WTC11 (cell line): Measurements from ENCODE around the gene ABCB1.
"Not testable (repeated sequence)": the region's sequence is repeated elsewhere in the genome, so short reads cannot be mapped to it uniquely, and the experiment has no call there.

Experiments
- ARID4B ChIP-seq: sonication (generic); formaldehyde crosslinking; IDR thresholded peaks from 2 replicates; pipeline ENCODE4 v1.8.0; 2023; ENCODE audit warnings: missing genetic modification reagents, mild to moderate bottlenecking, borderline replicate concordance
- CTCF ChIP-seq: fragments of 200-600 bp; IDR thresholded peaks from 2 replicates; pipeline ENCODE4 v1.8.0; 2022; ENCODE audit warnings: antibody characterized with exemption
- EMX1 ChIP-seq: fragments of 250-450 bp; sonication (Bioruptor Pico); IDR thresholded peaks from 2 replicates; pipeline ENCODE4 v1.8.0; 2021; ENCODE audit warnings: mild to moderate bottlenecking
- GABPB1 ChIP-seq: sonication (generic); formaldehyde crosslinking; IDR thresholded peaks from 2 replicates; pipeline ENCODE4 v1.8.1; 2023; ENCODE audit warnings: mild to moderate bottlenecking, missing genetic modification reagents
- IRF2 ChIP-seq: sonication (generic); formaldehyde crosslinking; IDR thresholded peaks from 2 replicates; pipeline ENCODE4 v1.8.0; 2022; ENCODE audit warnings: low read depth, missing genetic modification reagents, borderline replicate concordance
- JUN ChIP-seq: sonication (generic); formaldehyde crosslinking; IDR thresholded peaks from 2 replicates; pipeline ENCODE4 v1.8.0; 2023; ENCODE audit warnings: mild to moderate bottlenecking, missing genetic modification reagents
- MAX ChIP-seq: sonication (generic); formaldehyde crosslinking; IDR thresholded peaks from 2 replicates; pipeline ENCODE4 v1.8.0; 2022; ENCODE audit warnings: mild to moderate bottlenecking, missing genetic modification reagents
- SP1 ChIP-seq: sonication (generic); formaldehyde crosslinking; conservative IDR thresholded peaks from 2 replicates; pipeline ENCODE4 v1.8.1; 2022; ENCODE audit warnings: missing genetic modification reagents
- TCF7 ChIP-seq: sonication (generic); formaldehyde crosslinking; IDR thresholded peaks from 2 replicates; pipeline ENCODE4 v1.8.0; 2022; ENCODE audit warnings: mild to moderate bottlenecking, low read depth, missing genetic modification reagents, moderate library complexity

- TF ChIP-seq CTCF; IRF2; JUN (CRISPR knock-in tag); SP1 (CRISPR knock-in tag); TCF7 (CRISPR knock-in tag); EMX1 (CRISPR knock-in tag); ARID4B (CRISPR knock-in tag): not testable (repeated sequence)
- peak; percentile 78 for TF ChIP-seq MAX
- peak; percentile 50 for TF ChIP-seq GABPB1 (CRISPR knock-in tag)
Observed at GRCh38 chr7:87464830-87465533, 135.7 kb downstream of the ABCB1 start.
